Mucosa of stomach (tissue), 1 donor: Measurements from ENCODE around the gene CTF1.
"Not testable (repeated sequence)": the region's sequence is repeated elsewhere in the genome, so short reads cannot be mapped to it uniquely, and the experiment has no call there.

ENCODE experiments used
- H3K27me3 ChIP-seq: one replicate; pipeline ENCODE4 v1.7.0; 2013; ENCODE audit warnings: mild to moderate bottlenecking, low read length; ENCODE audit not compliant: control insufficient read depth, insufficient read depth
- H3K36me3 ChIP-seq: one replicate; pipeline ENCODE4 v1.7.0; 2013; ENCODE audit warnings: low read length; ENCODE audit not compliant: control insufficient read depth, insufficient read depth
- H3K4me1 ChIP-seq: one replicate; pipeline ENCODE4 v1.7.0; 2013; ENCODE audit warnings: mild to moderate bottlenecking, low read length; ENCODE audit not compliant: control insufficient read depth, insufficient read depth
- H3K4me3 ChIP-seq: one replicate; pipeline ENCODE4 v1.7.0; 2013; ENCODE audit warnings: low read length
- H3K9ac ChIP-seq: one replicate; pipeline ENCODE4 v1.7.0; 2013; ENCODE audit warnings: mild to moderate bottlenecking, low read length, moderate library complexity
- H3K9me3 ChIP-seq: one replicate; pipeline ENCODE4 v1.7.0; 2013; ENCODE audit warnings: mild to moderate bottlenecking, low read length, moderate library complexity; ENCODE audit not compliant: control insufficient read depth
- donor health status: Pancreatic carcinoma.

The CTF1 gene

DNA sequence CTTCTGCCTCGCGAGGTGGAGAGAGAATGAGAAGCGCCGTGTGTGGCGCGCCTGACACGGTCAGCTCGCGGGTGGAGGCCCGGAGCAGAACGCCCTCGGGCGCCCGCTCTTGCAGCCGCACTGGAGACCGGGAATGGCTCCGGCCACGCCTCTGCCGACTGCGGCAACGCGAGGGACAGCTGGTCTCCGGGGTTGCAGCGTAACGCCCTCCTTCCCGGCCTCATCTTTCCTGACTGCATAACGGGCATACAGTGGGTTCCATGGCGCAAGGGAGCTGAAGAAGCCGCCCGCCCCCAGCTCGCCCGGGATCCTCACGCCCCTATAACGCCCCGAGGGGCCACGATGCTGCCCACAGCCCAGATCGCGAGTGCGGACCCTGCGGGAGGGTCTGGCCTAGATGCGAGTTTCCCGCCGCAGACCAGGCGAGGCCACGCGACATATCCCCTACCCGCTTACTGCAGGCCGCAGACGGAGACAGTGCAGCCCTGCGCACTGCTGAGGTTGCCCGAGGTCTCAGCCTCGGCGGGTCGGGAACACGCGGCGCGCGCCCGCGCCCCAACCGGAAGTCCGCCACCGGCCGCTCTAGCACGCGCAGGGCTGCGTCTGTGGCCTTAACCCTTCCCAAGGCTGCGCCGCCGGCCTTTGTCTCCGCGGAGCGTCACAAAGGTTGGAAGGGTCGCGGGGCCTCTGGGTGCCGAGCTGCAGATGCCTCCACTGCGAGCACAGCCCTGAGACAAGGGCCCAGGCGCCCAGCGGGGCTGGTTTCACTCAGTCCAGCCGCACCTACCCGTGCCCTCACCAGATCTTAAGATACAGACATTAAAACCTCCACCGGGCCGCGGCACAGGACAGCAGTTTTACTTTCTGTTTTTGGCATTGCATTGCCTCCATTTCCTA is 21.3 kb upstream of the CTF1 start:
- Histone ChIP-seq H3K36me3 (no peaks in the 10 kb centered on the region), H3K9ac (peak overlapping the region; percentile 93), H3K4me1 (peaks cover 14% of the 10 kb centered on the region), H3K27me3 (no peaks in the 10 kb centered on the region), H3K4me3 (peak overlapping the region; percentile 71), H3K9me3 (no peaks in the 10 kb centered on the region)

DNA sequence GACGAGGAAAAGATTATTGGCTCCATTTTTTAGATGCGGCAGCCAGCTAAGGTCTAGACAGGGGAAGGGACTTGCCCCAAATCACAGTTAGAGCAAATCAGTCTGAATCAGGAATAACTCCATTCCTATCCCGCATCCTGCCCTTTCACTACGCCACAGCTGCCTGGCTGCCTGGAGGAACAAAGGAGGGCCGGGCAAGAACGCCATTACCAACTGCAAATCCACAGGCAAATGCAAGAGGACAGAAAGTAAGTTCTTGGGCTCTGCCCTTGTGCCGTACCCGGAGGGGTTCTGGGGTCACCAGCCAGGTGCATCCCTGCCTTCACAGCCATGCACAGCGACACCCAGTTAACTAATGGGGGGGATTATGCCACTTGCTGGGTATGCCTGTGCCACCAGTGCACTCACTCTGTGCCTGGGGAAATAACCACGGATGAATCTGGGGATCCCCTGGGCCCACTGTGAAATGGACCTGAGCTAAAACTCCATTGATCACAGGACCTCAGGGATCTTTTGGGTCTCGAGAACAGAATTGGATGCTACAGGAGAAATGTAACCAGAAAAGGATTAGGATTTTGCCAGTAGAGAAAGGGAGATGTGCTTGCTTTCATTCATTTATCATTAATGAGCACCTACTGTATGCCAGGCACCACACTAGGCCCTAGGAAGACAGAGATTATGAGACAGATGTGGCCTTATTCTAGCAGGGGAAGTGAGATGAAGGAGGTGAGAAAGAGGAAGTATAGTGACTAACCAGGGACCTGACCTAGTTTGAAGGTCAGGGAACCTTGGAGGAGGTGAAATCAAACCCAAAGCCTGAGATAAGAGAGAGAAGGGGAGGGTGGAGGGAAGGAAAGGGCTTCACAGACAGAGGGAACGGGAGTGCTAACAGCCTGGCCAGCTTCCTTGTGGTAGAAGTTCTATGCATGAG is 20.3 kb upstream of the CTF1 start:
- peak overlapping the region; percentile 93 for H3K9ac ChIP-seq
- no peaks in the 10 kb centered on the region for H3K27me3 ChIP-seq
- no peaks in the 10 kb centered on the region for H3K36me3 ChIP-seq
- peak overlapping the region; percentile 71 for H3K4me3 ChIP-seq
- peaks cover 14% of the 10 kb centered on the region for H3K4me1 ChIP-seq
- H3K9me3 ChIP-seq, result no peaks in the 10 kb centered on the region

- Histone ChIP-seq H3K36me3 (no peaks in the 10 kb centered on the region), H3K4me3 (no peak overlapping the region), H3K9ac (peak overlapping the region; percentile 93), H3K27me3 (no peaks in the 10 kb centered on the region), H3K9me3 (no peaks in the 10 kb centered on the region), H3K4me1 (peaks cover 14% of the 10 kb centered on the region)
Observed at GRCh38 chr16:30876867-30877266, 19.5 kb upstream of the CTF1 start.

DNA sequence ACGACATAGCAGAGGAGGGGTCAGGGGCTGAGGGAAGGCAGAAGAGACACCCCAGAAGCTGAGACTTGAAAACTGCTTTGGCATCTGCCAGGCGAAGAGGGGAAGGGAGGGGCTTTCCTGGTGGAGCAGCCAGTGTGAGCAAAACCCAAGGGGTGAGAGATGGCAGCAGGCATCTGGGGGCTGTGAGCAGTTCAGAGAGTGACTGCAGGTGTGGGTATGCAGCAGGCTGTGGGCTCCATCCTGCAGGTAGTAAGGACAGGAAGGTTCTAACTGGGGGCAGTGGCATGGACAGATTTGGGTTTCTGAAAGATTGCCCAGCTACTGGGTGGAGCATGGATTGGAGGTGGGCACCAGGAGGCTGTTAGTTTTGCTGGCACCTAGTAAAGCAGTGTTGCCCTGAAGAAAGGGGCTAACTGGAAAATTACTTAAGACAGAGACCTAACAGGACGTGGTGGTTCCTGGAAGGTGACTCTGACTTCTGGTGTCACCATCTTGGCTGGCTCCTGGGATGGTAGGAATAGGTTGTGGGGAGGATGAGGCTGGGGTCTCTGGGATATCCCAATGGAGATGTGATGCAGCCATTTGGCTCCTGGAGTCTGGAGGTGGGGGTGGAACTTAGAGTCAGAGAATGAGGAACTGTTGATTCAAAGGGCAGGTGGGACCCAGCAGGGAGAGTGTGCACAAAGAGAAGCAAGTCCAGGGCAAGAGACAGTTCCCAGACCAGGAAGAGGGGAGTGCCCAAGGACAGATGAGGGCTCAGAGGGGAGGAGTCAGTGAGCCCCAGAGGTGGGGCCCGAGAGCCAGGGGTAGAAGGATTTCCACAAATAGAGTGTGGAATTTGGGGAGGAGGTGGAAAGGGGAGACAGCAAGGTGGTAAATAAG is 13.7 kb upstream of the CTF1 start:
- H3K9me3 ChIP-seq, result no peaks in the 10 kb centered on the region
- no peak overlapping the region for H3K9ac ChIP-seq
- no peaks in the 10 kb centered on the region for H3K27me3 ChIP-seq
- no peaks in the 10 kb centered on the region for H3K4me1 ChIP-seq
- no peaks in the 10 kb centered on the region for H3K36me3 ChIP-seq
- no peak overlapping the region for H3K4me3 ChIP-seq

DNA sequence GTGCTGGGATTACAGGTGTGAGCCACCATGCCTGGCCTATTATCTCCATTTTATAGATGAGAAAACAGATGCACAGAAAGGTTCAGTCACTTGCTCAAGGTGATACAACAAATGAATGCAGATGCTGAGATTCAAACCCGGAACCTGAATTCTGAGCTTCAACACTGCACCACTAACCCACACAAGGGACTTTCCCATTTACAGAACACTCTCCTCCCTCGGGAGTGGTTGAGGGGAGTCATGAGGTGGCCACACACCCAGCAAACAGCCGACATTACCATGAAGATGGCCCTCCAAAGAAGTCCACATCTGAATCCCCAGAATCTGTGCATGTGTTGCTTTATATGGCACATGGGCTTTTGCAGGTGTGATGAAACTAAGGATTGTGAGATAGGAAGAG is 11.7 kb upstream of the CTF1 start:
- Histone ChIP-seq H3K9me3 (no peaks in the 10 kb centered on the region), H3K4me1 (no peaks in the 10 kb centered on the region), H3K36me3 (no peaks in the 10 kb centered on the region), H3K4me3 (no peak overlapping the region), H3K27me3 (no peaks in the 10 kb centered on the region), H3K9ac (no peak overlapping the region)

DNA sequence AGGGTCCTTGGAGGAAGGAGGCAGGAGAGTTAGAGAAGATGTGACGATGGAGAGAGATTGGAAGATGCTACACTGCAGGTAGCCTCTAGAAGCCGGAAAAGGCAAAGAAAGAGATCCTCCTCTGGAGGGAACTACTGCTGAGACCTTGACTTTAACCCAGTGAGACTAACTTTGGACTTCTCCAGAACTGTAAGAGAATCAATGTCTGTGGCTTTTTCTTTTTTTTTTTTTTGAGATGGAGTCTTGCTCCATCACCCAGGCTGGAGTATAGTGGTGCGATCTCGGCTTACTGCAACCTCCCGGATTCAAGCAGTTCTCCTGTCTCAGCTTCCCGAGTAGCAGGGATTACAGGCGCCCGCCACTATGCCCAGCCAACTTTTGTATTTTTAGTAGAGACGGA is 11.2 kb upstream of the CTF1 start:
- no peak overlapping the region for H3K4me3 ChIP-seq
- no peaks in the 10 kb centered on the region for H3K27me3 ChIP-seq
- H3K36me3 ChIP-seq, result no peaks in the 10 kb centered on the region
- no peaks in the 10 kb centered on the region for H3K9me3 ChIP-seq
- no peak overlapping the region for H3K9ac ChIP-seq
- H3K4me1 ChIP-seq, result no peaks in the 10 kb centered on the region

DNA sequence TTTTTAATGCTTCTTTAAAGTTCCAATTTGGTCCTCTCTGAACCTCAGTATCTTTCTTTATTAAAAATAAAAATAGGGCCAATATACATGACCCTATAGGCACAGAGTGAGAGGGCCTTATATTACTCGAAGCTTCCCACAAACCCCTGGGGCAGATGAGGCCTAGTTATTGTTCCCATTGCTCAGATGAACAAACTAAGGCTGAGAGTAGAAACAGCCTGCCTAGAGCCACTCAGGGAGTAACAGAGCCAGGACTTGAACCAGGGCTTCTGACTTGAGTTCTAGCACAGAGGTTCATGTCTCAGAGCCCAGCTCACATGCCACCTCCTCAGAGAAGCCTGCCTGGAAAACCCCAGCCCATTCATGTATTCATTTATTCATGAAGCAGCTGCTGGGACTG is 10.3 kb upstream of the CTF1 start:
- Histone ChIP-seq H3K4me1 (no peaks in the 10 kb centered on the region), H3K9me3 (no peaks in the 10 kb centered on the region), H3K4me3 (no peak overlapping the region), H3K9ac (no peak overlapping the region), H3K27me3 (no peaks in the 10 kb centered on the region), H3K36me3 (no peaks in the 10 kb centered on the region)

DNA sequence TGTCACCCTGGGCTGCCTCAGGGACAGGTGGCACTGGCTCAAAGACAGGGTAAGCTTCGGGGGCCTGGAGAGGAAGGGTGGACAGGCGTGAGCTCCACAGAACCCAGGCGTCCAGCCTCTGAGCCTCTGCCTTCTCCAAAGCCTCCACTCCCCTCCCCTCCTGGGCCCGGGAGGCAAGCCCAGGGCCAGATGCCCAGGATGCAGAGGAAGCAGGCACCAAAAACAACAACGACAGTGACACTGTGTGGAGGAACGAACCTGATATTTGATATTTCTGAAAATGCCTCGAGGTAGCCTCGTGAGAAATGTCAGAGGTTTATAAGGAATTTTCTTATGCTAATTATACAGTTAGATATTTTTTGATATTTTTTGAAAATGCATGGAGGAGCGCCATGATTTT is 8.5 kb upstream of the CTF1 start:
- Histone ChIP-seq H3K9me3 (no peaks in the 10 kb centered on the region), H3K27me3 (no peaks in the 10 kb centered on the region), H3K36me3 (no peaks in the 10 kb centered on the region), H3K4me3 (no peak overlapping the region), H3K9ac (no peak overlapping the region), H3K4me1 (peaks cover 5% of the 10 kb centered on the region)

DNA sequence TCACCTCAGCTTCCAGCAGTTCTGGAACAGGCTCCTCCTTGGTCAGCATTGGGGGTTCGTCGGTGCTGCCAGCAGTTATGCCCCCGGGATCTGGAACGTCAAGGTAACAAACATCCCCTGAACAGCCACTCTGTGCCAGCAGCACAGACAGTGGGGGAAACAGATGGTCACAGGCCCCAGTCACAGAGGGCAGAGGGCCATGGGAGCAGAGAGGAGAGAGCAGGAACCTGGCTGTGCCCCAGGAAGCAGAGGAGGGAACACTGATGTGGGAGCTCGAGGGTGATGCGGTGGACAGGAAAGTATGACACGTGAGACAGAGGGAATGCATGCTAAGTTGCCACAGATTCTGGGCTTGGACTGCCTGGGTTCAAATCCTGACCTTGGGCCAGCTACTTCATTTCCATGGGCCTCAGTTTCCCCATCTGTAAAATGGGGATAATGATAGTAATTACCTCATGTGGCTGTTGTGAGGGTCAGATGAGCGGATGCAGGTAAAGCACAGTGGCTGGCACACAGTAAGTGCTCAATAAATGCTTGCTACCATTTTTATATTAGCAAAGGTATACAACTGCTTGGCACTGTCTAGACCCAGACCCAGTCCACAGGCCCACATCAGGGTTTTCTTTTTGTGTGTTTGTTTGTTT is 7.4 kb upstream of the CTF1 start:
- H3K4me3 ChIP-seq, result no peak overlapping the region
- H3K9ac ChIP-seq, result no peak overlapping the region
- H3K4me1 ChIP-seq, result peaks cover 12% of the 10 kb centered on the region
- H3K9me3 ChIP-seq, result no peaks in the 10 kb centered on the region
- no peaks in the 10 kb centered on the region for H3K36me3 ChIP-seq
- no peaks in the 10 kb centered on the region for H3K27me3 ChIP-seq

DNA sequence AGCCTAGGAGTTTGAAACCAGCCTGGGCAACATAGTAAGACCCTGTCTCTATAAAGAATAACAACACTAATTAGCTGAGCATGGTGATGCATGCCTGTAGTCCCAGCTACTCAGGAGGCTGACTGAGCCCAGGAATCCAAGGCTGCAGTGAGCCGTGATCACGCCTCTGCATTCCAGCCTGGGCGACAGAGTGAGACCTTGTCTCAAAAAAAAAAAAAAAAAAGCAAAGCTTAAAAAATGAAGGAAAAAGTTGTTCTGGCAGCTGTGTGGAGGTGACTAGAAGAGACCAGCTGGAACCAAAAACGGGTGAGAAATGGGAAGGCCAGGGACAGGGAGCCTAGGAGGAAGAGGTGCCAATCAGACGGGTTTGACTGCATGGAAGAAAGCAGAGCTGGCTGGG is 6.7 kb upstream of the CTF1 start:
- Histone ChIP-seq H3K36me3 (no peaks in the 10 kb centered on the region), H3K4me1 (peaks cover 18% of the 10 kb centered on the region)

GRCh38 chr16:30891043-30891823 is 5.2 kb upstream of the CTF1 start:
- not testable (repeated sequence) for H3K27me3 ChIP-seq, H3K4me3 ChIP-seq, H3K9ac ChIP-seq, H3K36me3 ChIP-seq, H3K9me3 ChIP-seq
- peaks cover 33% of the 10 kb centered on the region for H3K4me1 ChIP-seq

More for the DNA sequence above, 6.7 kb upstream of the CTF1 start:
- H3K27me3 ChIP-seq, result no peaks in the 10 kb centered on the region
- H3K4me3 ChIP-seq, result no peak overlapping the region
- H3K9me3 ChIP-seq, result no peaks in the 10 kb centered on the region
- no peak overlapping the region for H3K9ac ChIP-seq
